ENCODE results near the gene RSPH1.

Gene RSPH1

GRCh38 chr21:42443181-42443785, 52.7 kb downstream of the RSPH1 start:
- FAIRE-seq = no peak

GRCh38 chr21:42441963-42442362, 54.1 kb downstream of the RSPH1 start:
- no peak for FAIRE-seq

GRCh38 chr21:42440187-42440792, 55.7 kb downstream of the RSPH1 start:
- no peak for FAIRE-seq

- FAIRE-seq = no peak
Measured at GRCh38 chr21:42439284-42440186, 56.5 kb downstream of the RSPH1 start.

- no peak for FAIRE-seq
Measured at GRCh38 chr21:42438316-42439205, 57.5 kb downstream of the RSPH1 start.

- FAIRE-seq = no peak
Measured at GRCh38 chr21:42437786-42438185, 58.2 kb downstream of the RSPH1 start.

- no peak for FAIRE-seq
Measured at GRCh38 chr21:42436914-42437313, 59.1 kb downstream of the RSPH1 start.

GRCh38 chr21:42435833-42436232, 60.2 kb downstream of the RSPH1 start:
- no peak for FAIRE-seq

- FAIRE-seq = no peak
Measured at GRCh38 chr21:42435401-42435800, 60.6 kb downstream of the RSPH1 start.

- FAIRE-seq = no peak
Measured at GRCh38 chr21:42434884-42435283, 61.1 kb downstream of the RSPH1 start.

- no peak for FAIRE-seq
Measured at GRCh38 chr21:42433946-42434551, 62.0 kb downstream of the RSPH1 start.

GRCh38 chr21:42432695-42433094, 63.3 kb downstream of the RSPH1 start:
- FAIRE-seq = no peak

GRCh38 chr21:42431196-42431595, 64.8 kb downstream of the RSPH1 start:
- no peak for FAIRE-seq

- FAIRE-seq = no peak
Measured at GRCh38 chr21:42430521-42430920, 65.5 kb downstream of the RSPH1 start.

- FAIRE-seq = no peak
Measured at GRCh38 chr21:42429856-42430255, 66.2 kb downstream of the RSPH1 start.

GRCh38 chr21:42429021-42429420, 67.0 kb downstream of the RSPH1 start:
- FAIRE-seq = no peak

GRCh38 chr21:42427809-42428419, 68.1 kb downstream of the RSPH1 start:
- no peak for FAIRE-seq

GRCh38 chr21:42426876-42427480, 69.0 kb downstream of the RSPH1 start:
- FAIRE-seq = no peak

GRCh38 chr21:42426424-42426823, 69.6 kb downstream of the RSPH1 start:
- peak; percentile 72 for FAIRE-seq

- no peak for FAIRE-seq
Measured at GRCh38 chr21:42425591-42425990, 70.4 kb downstream of the RSPH1 start.

GRCh38 chr21:42424914-42425541, 71.0 kb downstream of the RSPH1 start:
- no peak for FAIRE-seq

Data from islet of Langerhans (tissue), 1 donor.